Naive thymus-derived CD4-positive, alpha-beta T cell (primary cell): Measurements from ENCODE around the gene LDLRAD4. TPM values are rescaled to one million over a fixed set of nuclear protein-coding genes. Genes with fewer than 3 reads are reported as not detected.

Experiments used
- ATAC-seq: fragments of 150-1000 bp; cut with Tn5 transposase; 2 replicates; pipeline ENCODE4 v1.10.0; 2021; ENCODE audit warnings: mild to moderate bottlenecking, moderate library complexity
- CTCF ChIA-PET: fragments of 350-600 bp; sonication (Branson Sonifier 250); formaldehyde crosslinking; loops from one replicate; lab custom pipeline; 2021; ENCODE audit warnings: antibody characterized with exemption; lab: Charles Lee
- POLR2A ChIA-PET: fragments of 350-600 bp; sonication (Branson Sonifier 250); formaldehyde crosslinking; loops from one replicate; lab custom pipeline; 2021; ENCODE audit warnings: antibody characterized with exemption, inconsistent platforms; lab: Charles Lee
- DNase-seq, 9 donors: peaks; one replicate each; pipeline versions ENCODE4 v3.0.0 to v3.0.0-alpha.2; 2020 to 2022; ENCODE audit warnings: mixed read lengths in 1 of 9
- H3K27ac ChIP-seq: one replicate; pipeline ENCODE4 v1.7.0; 2013; ENCODE audit warnings: mild to moderate bottlenecking, low read depth, low read length, moderate library complexity
- H3K27me3 ChIP-seq, 2 donors: one replicate each; pipeline ENCODE4 v1.7.0; 2013; ENCODE audit warnings: low read length in 2 of 2, mild to moderate bottlenecking in 2 of 2, moderate library complexity in 2 of 2; ENCODE audit not compliant: control insufficient read depth in 2 of 2, insufficient read depth in 2 of 2
- H3K36me3 ChIP-seq, 3 experiments: 1 replicate in 2 of 3; 2 replicates in 1 of 3; pipeline ENCODE4 v1.7.0; 2013; ENCODE audit warnings: low read length in 3 of 3, mild to moderate bottlenecking in 3 of 3, moderate library complexity in 1 of 3; ENCODE audit not compliant: insufficient read depth in 3 of 3, control insufficient read depth in 2 of 3
- H3K4me1 ChIP-seq, 2 donors: one replicate each; pipeline ENCODE4 v1.7.0; 2013; ENCODE audit warnings: low read length in 2 of 2, mild to moderate bottlenecking in 2 of 2, moderate library complexity in 1 of 2; ENCODE audit not compliant: control insufficient read depth in 2 of 2, insufficient read depth in 2 of 2
- H3K4me3 ChIP-seq: 2 replicates; pipeline ENCODE4 v1.7.0; 2013; ENCODE audit warnings: mild to moderate bottlenecking, low read length
- H3K9me3 ChIP-seq, 3 experiments: 1 replicate in 2 of 3; 2 replicates in 1 of 3; pipeline ENCODE4 v1.7.0; 2013; ENCODE audit warnings: low read length in 3 of 3; ENCODE audit not compliant: control insufficient read depth in 2 of 3
- H3K27ac Mint-ChIP-seq, 9 donors: one replicate each; pipeline ENCODE4 v1.8.0; 2020 to 2022; ENCODE audit warnings: mixed read lengths in 9 of 9, mild to moderate bottlenecking in 8 of 9, moderate library complexity in 5 of 9, inconsistent platforms in 2 of 9
- H3K27me3 Mint-ChIP-seq, 5 donors: one replicate each; pipeline ENCODE4 v1.8.0; 2021 to 2022; ENCODE audit warnings: mixed read lengths in 5 of 5, mild to moderate bottlenecking in 1 of 5
- H3K36me3 Mint-ChIP-seq, 5 donors: one replicate each; pipeline ENCODE4 v1.8.0; 2020 to 2022; ENCODE audit warnings: mixed read lengths in 5 of 5, mild to moderate bottlenecking in 3 of 5, inconsistent platforms in 1 of 5
- H3K4me1 Mint-ChIP-seq, 7 donors: one replicate each; pipeline ENCODE4 v1.8.0; 2020 to 2022; ENCODE audit warnings: mixed read lengths in 7 of 7, mild to moderate bottlenecking in 3 of 7, inconsistent platforms in 1 of 7
- H3K4me3 Mint-ChIP-seq, 10 donors: one replicate each; pipeline ENCODE4 v1.8.0; 2020 to 2022; ENCODE audit warnings: mild to moderate bottlenecking in 10 of 10, mixed read lengths in 10 of 10, moderate library complexity in 6 of 10, inconsistent platforms in 2 of 10
- H3K9me3 Mint-ChIP-seq, 11 donors: one replicate each; pipeline ENCODE4 v1.8.0; 2020 to 2022; ENCODE audit warnings: mixed read lengths in 11 of 11, mild to moderate bottlenecking in 4 of 11, inconsistent platforms in 1 of 11, moderate library complexity in 1 of 11
- intact Hi-C, 2 donors: fragments of 100-400 bp; cut with micrococcal nuclease; formaldehyde crosslinking; loops; one replicate each; pipeline ENCODE4 v1.15.1; 2023
- polyA plus RNA-seq, 2 donors: library from polyadenylated mRNA; unstranded; fragments of 300-500 nt; fragmentation: Illumina TruSeq; gene quantifications; one replicate each; pipeline ENCODE4 v1.2.3, GENCODE V29; 2021
- total RNA-seq, 6 experiments: library from RNA in 5 of 6; stranded (reverse) in 5 of 6; gene quantifications; 1 replicate in 5 of 6; 2 replicates in 1 of 6; pipeline ENCODE4 v1.2.3 and lab custom pipeline; 2021 to 2026

LDLRAD4 gene
- total and polyA plus RNA-seq, 7 experiments from 2014 or later = 13.0 to 84.3 (median 53.7) TPM

- Histone ChIP-seq H3K9me3 (no peaks in the 10 kb centered on the region), H3K27ac (no peak overlapping the region), H3K27me3 (no peaks in the 10 kb centered on the region), H3K4me3 (no peak overlapping the region), H3K4me1 (no peaks in the 10 kb centered on the region), H3K36me3 (no peaks in the 10 kb centered on the region)
- no peaks in the 10 kb centered on the region for H3K9me3 Mint-ChIP-seq
- H3K4me1 Mint-ChIP-seq = peaks cover 0 to 33% (median 17%) of the 10 kb centered on the region in 7 donors
- POLR2A ChIA-PET = no interaction called here
- intact Hi-C loops = no loop called here
- CTCF ChIA-PET = no interaction called here
- no peaks in the 10 kb centered on the region for H3K27me3 Mint-ChIP-seq
- peak overlapping the region in 1 of 9 donors; percentile 82 for H3K27ac Mint-ChIP-seq
- ATAC-seq (no peak), DNase-seq (no peak)
- H3K36me3 Mint-ChIP-seq = peaks cover 0 to 17% (median 16%) of the 10 kb centered on the region in 5 donors
- H3K4me3 Mint-ChIP-seq = no peak overlapping the region
These were observed 333.5 kb downstream of the LDLRAD4 start for GRCh38 chr18:13551841-13552733.

GRCh38 chr18:13553449-13553848 is 334.9 kb downstream of the LDLRAD4 start:
- Mint-ChIP-seq H3K4me1 (peaks cover 6 to 37% (median 17%) of the 10 kb centered on the region in 7 donors), H3K9me3 (no peaks in the 10 kb centered on the region), H3K27me3 (no peaks in the 10 kb centered on the region), H3K27ac (no peak overlapping the region), H3K4me3 (no peak overlapping the region), H3K36me3 (peaks cover 0 to 16% (median 12%) of the 10 kb centered on the region in 5 donors)
- Histone ChIP-seq H3K4me3 (no peak overlapping the region), H3K4me1 (no peaks in the 10 kb centered on the region), H3K27ac (no peak overlapping the region), H3K9me3 (no peaks in the 10 kb centered on the region), H3K27me3 (no peaks in the 10 kb centered on the region), H3K36me3 (no peaks in the 10 kb centered on the region)
- DNase-seq = no peak
- ATAC-seq = no peak
- intact Hi-C loops = no loop called here
- ChIA-PET CTCF (no interaction called here), POLR2A (no interaction called here)

DNA sequence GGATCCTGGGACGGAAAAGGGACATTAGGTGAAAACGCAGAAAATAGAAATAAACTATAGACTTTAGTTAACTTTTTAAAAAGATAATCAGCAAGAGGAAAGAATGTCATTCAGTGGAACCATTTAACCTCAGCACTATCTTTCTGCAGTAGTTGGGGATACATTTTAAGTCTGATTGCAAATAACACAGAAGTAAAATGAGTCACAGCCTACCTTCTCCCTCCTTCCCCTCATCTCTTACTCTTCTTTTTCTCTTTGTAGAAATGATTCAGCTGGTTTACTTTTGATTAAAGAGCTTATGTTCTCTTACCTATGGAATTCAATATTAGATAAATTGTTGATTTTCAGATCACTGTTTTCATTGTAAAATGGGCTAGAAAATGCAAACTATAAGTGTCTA is 336.6 kb downstream of the LDLRAD4 start:
- no peak overlapping the region for H3K27ac ChIP-seq
- no peak for ATAC-seq
- H3K4me1 Mint-ChIP-seq = peaks cover 5 to 28% (median 11%) of the 10 kb centered on the region in 7 donors
- no peaks in the 10 kb centered on the region for H3K9me3 ChIP-seq
- no peaks in the 10 kb centered on the region for H3K27me3 Mint-ChIP-seq
- H3K27me3 ChIP-seq = no peaks in the 10 kb centered on the region
- H3K4me3 Mint-ChIP-seq = no peak overlapping the region
- peaks cover 0 to 9% (median under 1%) of the 10 kb centered on the region in 5 donors for H3K36me3 Mint-ChIP-seq
- intact Hi-C loops = loop anchor here in 1 of 2 donors (5.0 kb wide), 1 partner anchor 257 kb away; no protein-coding TSS in a partner anchor
- CTCF ChIA-PET = no interaction called here
- H3K9me3 Mint-ChIP-seq = no peaks in the 10 kb centered on the region
- peak overlapping the region in 2 of 9 donors; percentile 22 to 41 for H3K27ac Mint-ChIP-seq
- no peak overlapping the region for H3K4me3 ChIP-seq
- DNase-seq = no peak
- no peaks in the 10 kb centered on the region for H3K4me1 ChIP-seq
- no peaks in the 10 kb centered on the region for H3K36me3 ChIP-seq
- POLR2A ChIA-PET = interaction anchor here (0.5 kb wide), 1 partner anchor 20 kb away, joined by 3 read pairs; no protein-coding TSS in a partner anchor

DNA sequence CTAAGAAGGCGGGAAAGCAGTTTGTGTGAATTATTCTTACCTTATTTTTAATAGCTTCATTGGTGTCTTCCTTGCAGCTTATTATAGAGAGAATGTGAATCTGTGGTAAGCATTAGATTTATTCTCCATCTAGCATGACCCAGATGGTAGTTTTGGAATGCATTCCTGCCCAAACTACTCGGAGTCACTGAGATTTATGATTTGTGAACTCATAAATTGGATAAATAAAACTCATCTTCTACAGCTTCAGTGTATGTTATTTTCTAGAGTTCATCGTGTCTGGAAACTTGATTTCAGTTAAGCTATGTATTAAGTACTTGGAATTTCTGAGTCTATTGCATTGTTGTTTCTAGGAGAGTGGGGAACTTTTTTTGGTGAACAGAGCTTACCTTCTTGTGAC is 337.3 kb downstream of the LDLRAD4 start:
- Histone ChIP-seq H3K36me3 (no peaks in the 10 kb centered on the region), H3K4me3 (no peak overlapping the region), H3K4me1 (no peaks in the 10 kb centered on the region), H3K27me3 (no peaks in the 10 kb centered on the region), H3K9me3 (no peaks in the 10 kb centered on the region), H3K27ac (no peak overlapping the region)
- Mint-ChIP-seq H3K4me1 (peaks cover 6 to 28% (median 16%) of the 10 kb centered on the region in 7 donors), H3K27ac (peak overlapping the region in 5 of 9 donors; percentile 2 to 57 (median 20)), H3K27me3 (no peaks in the 10 kb centered on the region), H3K9me3 (no peaks in the 10 kb centered on the region), H3K4me3 (no peak overlapping the region), H3K36me3 (peaks cover 0 to 7% (median 0%) of the 10 kb centered on the region in 5 donors)
- ChIA-PET CTCF (interaction anchor here (0.6 to 0.7 kb wide), 2 partner anchors 33 to 191 kb away, joined by 3 to 4 read pairs; no protein-coding TSS in a partner anchor), POLR2A (interaction anchor here (0.5 kb wide), 1 partner anchor 20 kb away, joined by 3 read pairs; no protein-coding TSS in a partner anchor)
- intact Hi-C loops = loop anchor here in 1 of 2 donors (5.0 kb wide), 1 partner anchor 256 kb away; no protein-coding TSS in a partner anchor
- no peak for ATAC-seq
- DNase-seq = no peak

- Histone ChIP-seq H3K4me1 (no peaks in the 10 kb centered on the region), H3K9me3 (no peaks in the 10 kb centered on the region), H3K36me3 (no peaks in the 10 kb centered on the region), H3K27me3 (no peaks in the 10 kb centered on the region), H3K4me3 (no peak overlapping the region), H3K27ac (no peak overlapping the region)
- ChIA-PET POLR2A (no interaction called here), CTCF (interaction anchor here (0.6 to 0.7 kb wide), 2 partner anchors 32 to 191 kb away, joined by 3 to 4 read pairs; no protein-coding TSS in a partner anchor)
- no peaks in the 10 kb centered on the region for H3K27me3 Mint-ChIP-seq
- peaks cover 10 to 29% (median 15%) of the 10 kb centered on the region in 7 donors for H3K4me1 Mint-ChIP-seq
- intact Hi-C loops = loop anchor here in 1 of 2 donors (5.0 kb wide), 1 partner anchor 256 kb away; no protein-coding TSS in a partner anchor
- H3K27ac Mint-ChIP-seq = peak overlapping the region in 6 of 9 donors; percentile 2 to 74 (median 7)
- H3K4me3 Mint-ChIP-seq = no peak overlapping the region
- ATAC-seq = no peak
- peaks cover 0 to 3% (median 2%) of the 10 kb centered on the region in 5 donors for H3K36me3 Mint-ChIP-seq
- no peaks in the 10 kb centered on the region for H3K9me3 Mint-ChIP-seq
- no peak for DNase-seq
These were observed 337.9 kb downstream of the LDLRAD4 start for GRCh38 chr18:13556502-13556901.

DNA sequence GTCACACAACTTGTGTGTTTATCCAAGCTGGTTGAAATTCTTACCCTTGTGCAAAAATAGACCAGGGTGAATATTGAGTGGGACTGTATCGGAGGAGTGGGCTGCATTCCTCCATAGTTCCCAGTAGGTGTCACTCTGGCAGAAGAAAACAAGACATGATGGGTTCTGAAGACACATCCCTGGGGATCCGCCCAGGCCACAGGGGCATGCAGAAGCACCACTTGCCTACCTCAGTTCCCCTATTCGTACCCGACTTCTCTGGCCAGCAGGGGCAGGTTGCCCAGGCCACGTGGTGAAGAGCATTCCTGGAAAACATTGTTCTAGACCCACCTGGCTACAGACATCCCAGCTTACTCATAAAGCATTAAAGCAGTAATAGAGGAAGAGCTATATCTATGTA is 339.6 kb downstream of the LDLRAD4 start:
- Mint-ChIP-seq H3K4me3 (peak overlapping the region in 1 of 10 donors; percentile 52), H3K36me3 (peaks cover 0 to 4% (median 2%) of the 10 kb centered on the region in 5 donors), H3K4me1 (peaks cover 11 to 44% (median 29%) of the 10 kb centered on the region in 7 donors), H3K27me3 (no peaks in the 10 kb centered on the region), H3K27ac (peak overlapping the region in 3 of 9 donors; percentile 60 to 84 (median 82)), H3K9me3 (no peaks in the 10 kb centered on the region)
- ChIA-PET POLR2A (interaction anchor here (0.6 kb wide), 1 partner anchor 184 kb away, joined by 9 read pairs; no protein-coding TSS in a partner anchor), CTCF (interaction anchor here (0.6 to 2.1 kb wide), 4 partner anchors 9 to 342 kb away, joined by 3 to 7 read pairs (median 5); no protein-coding TSS in a partner anchor)
- DNase-seq (peak in 2 of 9 donors; percentile 7 to 16), ATAC-seq (peak; percentile 69)
- H3K4me1 ChIP-seq = peaks cover 0 to 6% of the 10 kb centered on the region in 2 donors
- H3K27ac ChIP-seq = no peak overlapping the region
- no peak overlapping the region for H3K4me3 ChIP-seq
- no peaks in the 10 kb centered on the region for H3K27me3 ChIP-seq
- intact Hi-C loops = loop anchor here (1.0 to 5.0 kb wide), 4 partner anchors 72 to 254 kb away; partner anchors contain the start of genes FAM210A (in 1 of the 2) and RNMT (in 1 of the 2)
- H3K9me3 ChIP-seq = no peaks in the 10 kb centered on the region
- H3K36me3 ChIP-seq = no peaks in the 10 kb centered on the region
